Memory B cell (primary cell): ENCODE data around the gene SAP30BP.

Experiments
- ATAC-seq: fragments of 150-1000 bp; cut with Tn5 transposase; 2 replicates; pipeline ENCODE4 v1.10.0; 2021; ENCODE audit warnings: low read depth, mild to moderate bottlenecking, moderate library complexity
- DNase-seq, 2 donors: peaks; one replicate each; pipeline ENCODE4 v3.0.0; 2022; ENCODE audit warnings: low spot score in 2 of 2
- H3K27ac Mint-ChIP-seq: one replicate; pipeline ENCODE4 v1.8.0; 2022; ENCODE audit warnings: mild to moderate bottlenecking, moderate library complexity, mixed read lengths
- H3K27me3 Mint-ChIP-seq: one replicate; pipeline ENCODE4 v1.8.0; 2022; ENCODE audit warnings: mixed read lengths
- H3K36me3 Mint-ChIP-seq: one replicate; pipeline ENCODE4 v1.8.0; 2022; ENCODE audit warnings: mild to moderate bottlenecking, mixed read lengths
- H3K4me1 Mint-ChIP-seq: one replicate; pipeline ENCODE4 v1.8.0; 2022; ENCODE audit warnings: mixed read lengths
- H3K4me3 Mint-ChIP-seq: one replicate; pipeline ENCODE4 v1.8.0; 2022; ENCODE audit warnings: mild to moderate bottlenecking, moderate library complexity, mixed read lengths
- H3K9me3 Mint-ChIP-seq: one replicate; pipeline ENCODE4 v1.8.0; 2022; ENCODE audit warnings: mixed read lengths

SAP30BP gene

GRCh38 chr17:75749545-75750389 lies 82.6 kb downstream of the SAP30BP start:
- peaks cover 3% of the 10 kb centered on the region for H3K27me3 Mint-ChIP-seq
- DNase-seq (peak; percentile 91 to 93), ATAC-seq (peak; percentile 74)
- H3K9me3 Mint-ChIP-seq: no peaks in the 10 kb centered on the region
- no peaks in the 10 kb centered on the region for H3K36me3 Mint-ChIP-seq
- H3K4me3 Mint-ChIP-seq: no peak overlapping the region
- no peak overlapping the region for H3K27ac Mint-ChIP-seq
- H3K4me1 Mint-ChIP-seq: peaks cover 12% of the 10 kb centered on the region

- H3K9me3 Mint-ChIP-seq: no peaks in the 10 kb centered on the region
- no peak overlapping the region for H3K27ac Mint-ChIP-seq
- ATAC-seq: no peak
- no peak for DNase-seq
- peak overlapping the region; percentile 15 for H3K4me3 Mint-ChIP-seq
- H3K27me3 Mint-ChIP-seq: peaks cover 4% of the 10 kb centered on the region
- no peaks in the 10 kb centered on the region for H3K36me3 Mint-ChIP-seq
- H3K4me1 Mint-ChIP-seq: peaks cover 17% of the 10 kb centered on the region
Measured at GRCh38 chr17:75750661-75751423, 83.7 kb downstream of the SAP30BP start.

GRCh38 chr17:75751676-75752404 lies 84.7 kb downstream of the SAP30BP start:
- Mint-ChIP-seq H3K9me3 (no peaks in the 10 kb centered on the region), H3K27ac (no peak overlapping the region), H3K4me3 (no peak overlapping the region), H3K27me3 (peaks cover 4% of the 10 kb centered on the region), H3K4me1 (peaks cover 17% of the 10 kb centered on the region), H3K36me3 (no peaks in the 10 kb centered on the region)
- no peak for DNase-seq
- no peak for ATAC-seq

- H3K27ac Mint-ChIP-seq: no peak overlapping the region
Measured at GRCh38 chr17:75752405-75752709, 85.2 kb downstream of the SAP30BP start.

DNA sequence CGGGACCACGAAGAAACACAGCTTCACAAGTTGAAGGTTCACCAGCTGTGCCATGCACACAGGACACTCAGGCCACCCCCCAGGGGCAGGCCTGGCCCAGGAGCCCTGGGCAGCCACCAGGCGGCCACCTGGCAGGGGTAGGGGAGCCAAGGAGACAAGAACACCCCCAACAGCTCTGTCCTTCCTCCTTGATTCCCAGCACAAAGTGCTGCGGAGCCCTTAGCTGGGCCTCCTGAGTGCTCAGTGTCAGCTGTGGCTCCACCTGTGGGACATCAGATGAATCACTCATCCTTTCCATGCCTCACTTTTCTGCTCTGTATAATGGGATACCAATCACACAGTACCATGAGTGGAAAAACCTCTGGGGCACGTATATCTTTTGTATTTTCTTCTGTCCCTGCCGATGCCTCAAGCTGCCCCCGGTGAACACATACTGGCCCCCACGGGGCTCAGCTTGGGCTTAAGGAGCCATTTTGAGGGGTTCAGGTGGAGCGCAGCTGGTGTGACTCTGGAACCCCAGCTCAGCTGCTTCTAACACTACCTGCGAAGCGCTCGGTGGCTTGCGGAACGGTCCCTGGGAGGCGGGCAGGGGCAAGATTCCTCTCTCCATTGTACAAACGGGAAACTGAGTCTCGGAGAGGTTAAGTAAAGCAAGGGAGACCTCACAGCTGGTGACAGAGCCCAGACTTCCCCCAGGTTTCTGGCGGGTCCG lies 85.8 kb downstream of the SAP30BP start:
- ATAC-seq (peak; percentile 17), DNase-seq (no peak)
- peaks cover 2% of the 10 kb centered on the region for H3K27me3 Mint-ChIP-seq
- H3K4me1 Mint-ChIP-seq: peaks cover 13% of the 10 kb centered on the region
- H3K9me3 Mint-ChIP-seq: no peaks in the 10 kb centered on the region
- peak overlapping the region; percentile 77 for H3K4me3 Mint-ChIP-seq
- H3K36me3 Mint-ChIP-seq: no peaks in the 10 kb centered on the region
- H3K27ac Mint-ChIP-seq: no peak overlapping the region

More at GRCh38 chr17:75752405-75752709, 85.2 kb downstream of the SAP30BP start:
- Mint-ChIP-seq H3K4me3 (peak overlapping the region; percentile 30), H3K27me3 (peaks cover 4% of the 10 kb centered on the region), H3K4me1 (peaks cover 17% of the 10 kb centered on the region), H3K9me3 (no peaks in the 10 kb centered on the region), H3K36me3 (no peaks in the 10 kb centered on the region)
- no peak for ATAC-seq
- no peak for DNase-seq

DNA sequence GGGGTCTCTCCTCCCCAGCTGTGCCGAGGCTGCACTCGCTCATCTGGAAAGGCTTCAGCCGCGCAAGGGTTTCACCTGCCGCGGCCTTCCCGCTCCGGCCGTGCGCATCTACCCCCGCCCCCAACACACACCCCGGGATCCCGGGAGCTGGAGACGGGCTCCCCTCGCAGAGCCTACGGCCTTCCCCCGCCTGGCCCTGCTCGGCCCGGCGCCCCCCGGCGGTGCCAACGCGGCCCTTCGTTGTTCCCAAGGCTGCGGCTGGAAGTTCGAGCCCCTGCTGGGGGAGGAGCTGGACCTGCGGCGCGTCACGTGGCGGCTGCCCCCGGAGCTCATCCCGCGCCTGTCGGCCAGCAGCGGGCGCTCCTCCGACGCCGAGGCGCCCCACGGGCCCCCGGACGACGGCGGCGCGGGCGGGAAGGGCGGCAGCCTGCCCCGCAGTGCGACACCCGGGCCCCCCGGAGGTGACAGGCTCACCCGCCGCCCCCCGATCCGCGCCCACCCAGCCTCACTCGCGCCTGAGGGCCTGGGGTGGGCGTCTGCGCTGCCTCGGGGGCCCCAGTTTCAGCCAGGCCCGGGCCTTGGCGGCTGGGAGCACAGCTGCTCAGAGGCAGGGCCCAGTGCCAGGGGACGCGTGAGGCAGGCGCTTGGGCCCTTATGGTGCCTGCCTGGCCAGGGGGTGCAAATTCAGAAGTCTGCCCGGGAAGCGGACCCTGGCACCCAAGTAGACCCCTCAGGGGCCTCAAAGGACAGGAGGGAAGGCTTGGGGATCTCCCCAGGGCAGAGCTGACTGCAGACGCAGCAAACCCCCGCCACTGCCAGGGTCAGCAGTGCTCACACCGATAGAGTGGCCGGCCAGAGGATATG lies 86.6 kb downstream of the SAP30BP start:
- DNase-seq: peak; percentile 76 to 83
- H3K36me3 Mint-ChIP-seq: peaks cover 1% of the 10 kb centered on the region
- H3K27ac Mint-ChIP-seq: no peak overlapping the region
- H3K4me3 Mint-ChIP-seq: peak overlapping the region; percentile 77
- peaks cover 13% of the 10 kb centered on the region for H3K4me1 Mint-ChIP-seq
- ATAC-seq: peak; percentile 82
- H3K9me3 Mint-ChIP-seq: no peaks in the 10 kb centered on the region
- H3K27me3 Mint-ChIP-seq: peaks cover 2% of the 10 kb centered on the region

DNA sequence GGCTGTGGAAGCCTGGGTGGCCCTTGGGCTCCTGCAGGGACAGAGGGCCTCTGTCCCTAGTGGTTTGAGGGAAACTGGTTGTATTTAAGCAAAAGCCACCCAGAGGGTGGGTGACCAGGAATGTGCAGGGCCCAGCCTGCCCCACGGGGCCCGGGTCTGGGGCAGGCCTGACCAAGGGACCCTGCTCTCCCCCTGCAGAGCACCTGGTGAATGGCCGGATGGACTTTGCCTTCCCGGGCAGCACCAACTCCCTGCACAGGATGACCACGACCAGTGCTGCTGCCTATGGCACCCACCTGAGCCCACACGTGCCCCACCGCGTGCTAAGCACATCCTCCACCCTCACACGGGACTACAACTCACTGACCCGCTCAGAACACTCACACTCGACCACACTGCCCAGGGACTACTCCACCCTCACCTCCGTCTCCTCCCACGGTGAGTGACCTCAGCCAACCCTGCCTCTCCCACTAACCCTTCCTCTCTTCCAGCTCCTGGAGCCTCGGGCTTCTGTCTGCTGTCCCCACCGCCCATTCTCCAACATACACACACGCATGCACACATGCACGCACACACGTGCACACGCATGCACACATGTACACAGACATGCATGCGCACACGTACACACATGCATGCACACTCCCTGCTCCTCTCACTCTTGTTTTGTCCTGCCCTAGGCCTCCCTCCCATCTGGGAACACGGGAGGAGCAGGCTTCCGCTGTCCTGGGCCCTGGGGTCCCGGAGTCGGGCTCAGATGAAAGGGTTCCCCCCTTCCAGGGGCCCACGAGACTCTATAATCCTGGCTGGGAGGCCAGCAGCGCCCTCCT lies 87.5 kb downstream of the SAP30BP start:
- Mint-ChIP-seq H3K9me3 (no peaks in the 10 kb centered on the region), H3K4me3 (peak overlapping the region; percentile 73), H3K4me1 (peaks cover 13% of the 10 kb centered on the region), H3K27me3 (peaks cover 2% of the 10 kb centered on the region), H3K36me3 (peaks cover 1% of the 10 kb centered on the region), H3K27ac (peak overlapping the region; percentile 69)
- ATAC-seq (no peak), DNase-seq (no peak)

- no peak for ATAC-seq
- Mint-ChIP-seq H3K27ac (peak overlapping the region; percentile 69), H3K4me3 (peak overlapping the region; percentile 73), H3K27me3 (peaks cover 2% of the 10 kb centered on the region), H3K9me3 (no peaks in the 10 kb centered on the region), H3K36me3 (peaks cover 1% of the 10 kb centered on the region), H3K4me1 (peaks cover 8% of the 10 kb centered on the region)
- no peak for DNase-seq
Measured at GRCh38 chr17:75755205-75755901, 88.2 kb downstream of the SAP30BP start.

DNA sequence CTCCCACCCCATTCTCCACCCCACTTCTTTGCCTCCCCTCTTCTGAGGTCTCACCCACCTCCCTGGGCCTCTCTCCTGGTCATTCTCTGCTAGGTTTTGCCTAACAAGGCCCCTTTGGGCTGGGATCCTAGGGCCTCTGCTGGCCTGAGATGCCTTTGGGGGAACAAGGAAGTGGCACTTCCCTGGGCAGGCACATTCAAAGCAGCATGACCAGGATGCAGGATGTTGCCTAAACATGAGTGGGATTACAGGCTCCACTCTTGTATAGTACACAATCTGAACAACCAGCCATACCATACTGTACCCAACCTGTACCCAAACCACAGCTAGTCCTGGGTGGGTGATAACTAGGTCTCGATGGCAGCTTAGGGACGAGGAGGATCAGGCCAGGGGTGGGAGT lies 88.9 kb downstream of the SAP30BP start:
- Mint-ChIP-seq H3K9me3 (no peaks in the 10 kb centered on the region), H3K36me3 (peaks cover 1% of the 10 kb centered on the region), H3K4me1 (peaks cover 8% of the 10 kb centered on the region), H3K27me3 (peaks cover 2% of the 10 kb centered on the region), H3K27ac (no peak overlapping the region), H3K4me3 (no peak overlapping the region)
- DNase-seq (no peak), ATAC-seq (no peak)

- peaks cover 1% of the 10 kb centered on the region for H3K36me3 Mint-ChIP-seq
- no peak for DNase-seq
- H3K9me3 Mint-ChIP-seq: no peaks in the 10 kb centered on the region
- peaks cover 2% of the 10 kb centered on the region for H3K27me3 Mint-ChIP-seq
- ATAC-seq: no peak
- no peak overlapping the region for H3K27ac Mint-ChIP-seq
- peaks cover 8% of the 10 kb centered on the region for H3K4me1 Mint-ChIP-seq
- no peak overlapping the region for H3K4me3 Mint-ChIP-seq
Measured at GRCh38 chr17:75756451-75757085, 89.4 kb downstream of the SAP30BP start.

DNA sequence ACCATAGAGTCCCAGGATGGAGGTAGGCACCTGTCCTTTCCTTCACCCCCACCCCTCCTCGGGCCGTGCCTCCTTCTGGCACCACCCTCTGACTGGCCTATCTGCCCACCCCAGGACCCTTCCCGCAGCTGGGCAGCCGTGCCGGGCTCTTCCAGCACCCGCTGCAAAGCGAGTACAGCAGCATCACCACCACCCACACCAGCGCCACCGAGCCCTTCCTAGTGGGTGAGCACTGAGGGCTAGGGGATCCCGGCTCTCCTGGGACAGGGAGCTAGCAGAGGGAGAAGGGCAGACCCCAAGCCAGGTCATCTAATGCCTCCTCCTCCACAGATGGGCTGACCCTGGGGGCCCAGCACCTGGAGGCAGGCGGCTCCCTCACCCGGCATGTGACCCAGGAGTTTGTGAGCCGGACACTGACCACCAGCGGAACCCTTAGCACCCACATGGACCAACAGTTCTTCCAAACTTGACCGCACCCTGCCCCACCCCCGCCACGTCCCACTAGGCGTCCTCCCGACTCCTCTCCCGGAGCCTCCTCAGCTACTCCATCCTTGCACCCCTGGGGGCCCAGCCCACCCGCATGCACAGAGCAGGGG lies 90.0 kb downstream of the SAP30BP start:
- no peak overlapping the region for H3K27ac Mint-ChIP-seq
- peaks cover 2% of the 10 kb centered on the region for H3K27me3 Mint-ChIP-seq
- H3K4me3 Mint-ChIP-seq: no peak overlapping the region
- H3K36me3 Mint-ChIP-seq: peaks cover 1% of the 10 kb centered on the region
- ATAC-seq (no peak), DNase-seq (no peak)
- no peaks in the 10 kb centered on the region for H3K9me3 Mint-ChIP-seq
- peaks cover 8% of the 10 kb centered on the region for H3K4me1 Mint-ChIP-seq
